GM12801 (cell line): ENCODE measurements around the gene E2F2.

Source experiments
- CTCF ChIP-seq: IDR thresholded peaks from one replicate; pipeline ENCODE4 v1.5.1; 2011; ENCODE audit warnings: control low read depth; ENCODE audit not compliant: insufficient read length; ENCODE audit errors: extremely low read depth

The E2F2 gene

GRCh38 chr1:23461050-23461449 lies 70.0 kb downstream of the E2F2 start:
- TF ChIP-seq CTCF, result no peak

DNA sequence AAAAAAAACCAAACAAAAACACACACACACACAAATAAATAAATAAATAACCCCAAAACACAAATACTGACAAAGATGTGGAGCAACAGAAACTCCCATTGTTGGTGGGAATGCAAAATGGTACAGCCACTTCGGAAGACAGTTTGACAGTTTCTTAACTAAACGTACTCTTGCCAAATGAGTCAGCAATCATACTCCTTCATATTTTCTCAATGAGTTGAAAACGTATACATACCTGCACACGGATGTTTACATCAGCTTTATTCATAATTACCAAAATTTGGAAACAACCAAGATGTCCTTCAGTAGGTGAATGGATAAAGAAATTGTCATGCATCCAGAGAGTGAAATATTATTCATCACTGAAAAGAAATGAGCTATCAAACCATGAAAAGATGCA lies 70.5 kb downstream of the E2F2 start:
- no peak for TF ChIP-seq CTCF

DNA sequence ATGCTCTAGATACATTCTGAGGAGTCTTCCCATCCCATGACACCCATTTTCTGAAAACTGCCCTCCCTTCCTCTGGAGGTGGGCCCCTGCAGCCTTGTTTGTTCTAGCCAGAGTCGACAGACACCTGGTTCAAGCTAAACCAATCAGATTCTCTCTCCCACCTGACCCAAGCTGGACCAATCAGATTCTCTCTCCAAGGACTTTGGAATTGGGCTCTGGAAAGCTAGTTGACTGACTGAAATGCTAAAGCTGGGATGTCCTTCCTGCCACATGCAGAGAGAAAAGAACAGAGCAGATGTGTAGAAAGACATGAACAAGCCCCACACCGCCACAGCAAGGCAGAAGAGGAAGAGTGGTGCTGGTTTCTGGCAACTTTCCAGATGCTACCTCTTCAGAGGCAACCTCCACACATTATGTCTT lies 71.7 kb downstream of the E2F2 start:
- TF ChIP-seq CTCF, result no peak
